GM23338 (cell line): Measurements from ENCODE around the gene ESRP2. TPM values are rescaled to one million over a fixed set of nuclear protein-coding genes. Genes with fewer than 3 reads are reported as not detected.
A peak's percentile ranks its signal among the peaks of the same experiment; 100 is the strongest.

Experiments used
- ATAC-seq: fragments of 200-7000 bp; cut with Tn5 transposase; 3 replicates; pipeline ENCODE4 v1.9.1; 2020
- DNase-seq: peaks from one replicate; pipeline ENCODE4 v3.0.0-alpha.2; 2015; ENCODE audit warnings: low spot score
- H2AFZ ChIP-seq: fragments of 200-600 bp; sonication (generic); 2 replicates; pipeline ENCODE4 v1.8.0; 2016; ENCODE audit warnings: antibody characterized with exemption, mild to moderate bottlenecking, moderate library complexity
- H3F3A ChIP-seq: fragments of 200-600 bp; sonication (generic); replicated peaks from 2 replicates; pipeline ENCODE4 v1.8.0; 2017; ENCODE audit warnings: antibody characterized with exemption, mixed run types, low read depth
- H3K27ac ChIP-seq: fragments of 200-600 bp; sonication (generic); 2 replicates; pipeline ENCODE4 v1.6.1; 2016; ENCODE audit warnings: low read depth
- H3K27me3 ChIP-seq: fragments of 200-600 bp; sonication (generic); 2 replicates; pipeline ENCODE4 v1.8.0; 2016; ENCODE audit warnings: mild to moderate bottlenecking, mixed run types, moderate library complexity; ENCODE audit not compliant: insufficient read depth
- H3K36me3 ChIP-seq: fragments of 200-600 bp; sonication (generic); 2 replicates; pipeline ENCODE4 v1.8.0; 2016; ENCODE audit warnings: mild to moderate bottlenecking; ENCODE audit not compliant: insufficient read depth
- H3K4me1 ChIP-seq: fragments of 200-600 bp; sonication (generic); 2 replicates; pipeline ENCODE4 v1.8.0; 2016; ENCODE audit warnings: mild to moderate bottlenecking, moderate library complexity; ENCODE audit not compliant: insufficient read depth
- H3K4me2 ChIP-seq: fragments of 200-600 bp; sonication (generic); 2 replicates; pipeline ENCODE4 v1.7.1; 2017; ENCODE audit warnings: mixed run types
- H3K4me3 ChIP-seq: fragments of 200-600 bp; sonication (generic); 2 replicates; pipeline ENCODE4 v1.6.1; 2016; ENCODE audit warnings: mixed run types
- H3K79me2 ChIP-seq: fragments of 200-600 bp; sonication (generic); replicated peaks from 2 replicates; pipeline ENCODE4 v1.8.0; 2017; ENCODE audit warnings: mild to moderate bottlenecking; ENCODE audit not compliant: insufficient read depth
- H3K9me2 ChIP-seq: fragments of 200-600 bp; sonication (generic); 2 replicates; pipeline ENCODE4 v1.8.0; 2017; ENCODE audit not compliant: insufficient read depth
- H4K20me1 ChIP-seq: fragments of 200-600 bp; sonication (generic); replicated peaks from 2 replicates; pipeline ENCODE4 v1.8.0; 2017; ENCODE audit warnings: mild to moderate bottlenecking; ENCODE audit not compliant: insufficient read depth
- H3K27ac Mint-ChIP-seq: 2 replicates; pipeline ENCODE4 v1.8.0; 2020; ENCODE audit warnings: inconsistent platforms, mild to moderate bottlenecking, moderate library complexity, mixed read lengths
- H3K27me3 Mint-ChIP-seq: 3 replicates; pipeline ENCODE4 v1.8.0; 2022; ENCODE audit warnings: low read depth, mild to moderate bottlenecking, moderate library complexity, mixed read lengths, inconsistent platforms; ENCODE audit not compliant: insufficient read depth, poor library complexity
- H3K36me3 Mint-ChIP-seq: 3 replicates; pipeline ENCODE4 v1.8.0; 2021; ENCODE audit warnings: low read depth, mild to moderate bottlenecking, inconsistent platforms, moderate library complexity, mixed read lengths
- H3K4me1 Mint-ChIP-seq: 3 replicates; pipeline ENCODE4 v1.8.0; 2020; ENCODE audit warnings: mild to moderate bottlenecking, inconsistent platforms, mixed read lengths
- H3K4me3 Mint-ChIP-seq: 3 replicates; pipeline ENCODE4 v1.8.0; 2021; ENCODE audit warnings: moderate library complexity, mild to moderate bottlenecking, inconsistent platforms, mixed read lengths
- H3K9me3 Mint-ChIP-seq: 3 replicates; pipeline ENCODE4 v1.8.0; 2020; ENCODE audit warnings: moderate library complexity, mild to moderate bottlenecking, inconsistent platforms, mixed read lengths
- CREB1 ChIP-seq: fragments of 250-450 bp; sonication (Bioruptor Pico); IDR thresholded peaks from 2 replicates; pipeline ENCODE4 v1.5.0; 2020; ENCODE audit warnings: low read depth, mild to moderate bottlenecking, moderate library complexity
- CTCF ChIP-seq, 2 experiments: fragments of 200-600 bp in 1 of 2; sonication (generic) in 1 of 2; conservative IDR thresholded peaks; 2 replicates each; pipeline versions ENCODE4 v1.5.1 to v1.6.1; 2016 to 2017; ENCODE audit warnings: antibody characterized with exemption in 2 of 2, low read depth in 2 of 2, mild to moderate bottlenecking in 2 of 2, moderate library complexity in 1 of 2
- ETS1 ChIP-seq: IDR thresholded peaks from 2 replicates; pipeline ENCODE4 v1.6.1; 2016; ENCODE audit warnings: antibody characterized with exemption
- EZH2 ChIP-seq: fragments of 200-600 bp; sonication (generic); IDR thresholded peaks from one replicate; pipeline ENCODE4 v1.8.0; 2017; ENCODE audit warnings: antibody characterized with exemption, mild to moderate bottlenecking, low read depth; ENCODE audit not compliant: unreplicated experiment
- EZH2phosphoT487 ChIP-seq: fragments of 200-600 bp; sonication (generic); IDR thresholded peaks from one replicate; pipeline ENCODE4 v1.8.1; 2018; ENCODE audit warnings: antibody characterized with exemption; ENCODE audit not compliant: unreplicated experiment
- JUNB ChIP-seq: IDR thresholded peaks from one replicate; pipeline ENCODE4 v1.6.1; 2016; ENCODE audit warnings: antibody characterized with exemption; ENCODE audit not compliant: unreplicated experiment
- NANOG ChIP-seq: IDR thresholded peaks from 2 replicates; pipeline ENCODE4 v1.6.1; 2016; ENCODE audit warnings: antibody characterized with exemption, borderline replicate concordance
- STAT1 ChIP-seq: IDR thresholded peaks from one replicate; pipeline ENCODE4 v1.6.1; 2016; ENCODE audit warnings: antibody characterized with exemption; ENCODE audit not compliant: unreplicated experiment
- ZNF114 ChIP-seq: fragments of 250-450 bp; sonication (Bioruptor Pico); IDR thresholded peaks from 2 replicates; pipeline ENCODE4 v1.5.0; 2020; ENCODE audit warnings: mild to moderate bottlenecking, moderate library complexity
- polyA plus RNA-seq: library from polyadenylated mRNA; unstranded; fragments of >200 nt; fragmentation: Nextera tagmentation; extraction: Ambion mirVana; gene quantifications from 2 replicates; pipeline ENCODE4 v1.2.1, GENCODE V29; 2016
- total RNA-seq: library from RNA; depleted of rRNA; stranded (reverse); fragments of >200 nt; shearing (Covaris generic); gene quantifications from 2 replicates; pipeline ENCODE4 v1.2.3, GENCODE V29; 2014
- TF ChIP-seq, protein P1 (sequence below): IDR thresholded peaks from one replicate; pipeline ENCODE4 v1.6.1; 2018; ENCODE audit warnings: antibody characterized with exemption; ENCODE audit not compliant: unreplicated experiment
- TF ChIP-seq, protein P2 (sequence below): fragments of 250-450 bp; sonication (Bioruptor Pico); IDR thresholded peaks from 2 replicates; pipeline ENCODE4 v1.5.0; 2020; ENCODE audit warnings: mild to moderate bottlenecking, moderate library complexity

ESRP2 gene
- total and polyA plus RNA-seq, 2 experiments from 2014 or later: 16.2 to 44.0 TPM

- H3K4me1 Mint-ChIP-seq: 0 out of 3 replicates have a peak, but pooled peaks cover 4% of the 10 kb centered on the region
- TF ChIP-seq, protein P1, sequence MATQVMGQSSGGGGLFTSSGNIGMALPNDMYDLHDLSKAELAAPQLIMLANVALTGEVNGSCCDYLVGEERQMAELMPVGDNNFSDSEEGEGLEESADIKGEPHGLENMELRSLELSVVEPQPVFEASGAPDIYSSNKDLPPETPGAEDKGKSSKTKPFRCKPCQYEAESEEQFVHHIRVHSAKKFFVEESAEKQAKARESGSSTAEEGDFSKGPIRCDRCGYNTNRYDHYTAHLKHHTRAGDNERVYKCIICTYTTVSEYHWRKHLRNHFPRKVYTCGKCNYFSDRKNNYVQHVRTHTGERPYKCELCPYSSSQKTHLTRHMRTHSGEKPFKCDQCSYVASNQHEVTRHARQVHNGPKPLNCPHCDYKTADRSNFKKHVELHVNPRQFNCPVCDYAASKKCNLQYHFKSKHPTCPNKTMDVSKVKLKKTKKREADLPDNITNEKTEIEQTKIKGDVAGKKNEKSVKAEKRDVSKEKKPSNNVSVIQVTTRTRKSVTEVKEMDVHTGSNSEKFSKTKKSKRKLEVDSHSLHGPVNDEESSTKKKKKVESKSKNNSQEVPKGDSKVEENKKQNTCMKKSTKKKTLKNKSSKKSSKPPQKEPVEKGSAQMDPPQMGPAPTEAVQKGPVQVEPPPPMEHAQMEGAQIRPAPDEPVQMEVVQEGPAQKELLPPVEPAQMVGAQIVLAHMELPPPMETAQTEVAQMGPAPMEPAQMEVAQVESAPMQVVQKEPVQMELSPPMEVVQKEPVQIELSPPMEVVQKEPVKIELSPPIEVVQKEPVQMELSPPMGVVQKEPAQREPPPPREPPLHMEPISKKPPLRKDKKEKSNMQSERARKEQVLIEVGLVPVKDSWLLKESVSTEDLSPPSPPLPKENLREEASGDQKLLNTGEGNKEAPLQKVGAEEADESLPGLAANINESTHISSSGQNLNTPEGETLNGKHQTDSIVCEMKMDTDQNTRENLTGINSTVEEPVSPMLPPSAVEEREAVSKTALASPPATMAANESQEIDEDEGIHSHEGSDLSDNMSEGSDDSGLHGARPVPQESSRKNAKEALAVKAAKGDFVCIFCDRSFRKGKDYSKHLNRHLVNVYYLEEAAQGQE: no peak
- no peak for TF ChIP-seq JUNB
- no peak for TF ChIP-seq CREB1 (CRISPR knock-in tag)
- TF ChIP-seq ETS1: no peak
- TF ChIP-seq NANOG: no peak
- TF ChIP-seq, protein P2, sequence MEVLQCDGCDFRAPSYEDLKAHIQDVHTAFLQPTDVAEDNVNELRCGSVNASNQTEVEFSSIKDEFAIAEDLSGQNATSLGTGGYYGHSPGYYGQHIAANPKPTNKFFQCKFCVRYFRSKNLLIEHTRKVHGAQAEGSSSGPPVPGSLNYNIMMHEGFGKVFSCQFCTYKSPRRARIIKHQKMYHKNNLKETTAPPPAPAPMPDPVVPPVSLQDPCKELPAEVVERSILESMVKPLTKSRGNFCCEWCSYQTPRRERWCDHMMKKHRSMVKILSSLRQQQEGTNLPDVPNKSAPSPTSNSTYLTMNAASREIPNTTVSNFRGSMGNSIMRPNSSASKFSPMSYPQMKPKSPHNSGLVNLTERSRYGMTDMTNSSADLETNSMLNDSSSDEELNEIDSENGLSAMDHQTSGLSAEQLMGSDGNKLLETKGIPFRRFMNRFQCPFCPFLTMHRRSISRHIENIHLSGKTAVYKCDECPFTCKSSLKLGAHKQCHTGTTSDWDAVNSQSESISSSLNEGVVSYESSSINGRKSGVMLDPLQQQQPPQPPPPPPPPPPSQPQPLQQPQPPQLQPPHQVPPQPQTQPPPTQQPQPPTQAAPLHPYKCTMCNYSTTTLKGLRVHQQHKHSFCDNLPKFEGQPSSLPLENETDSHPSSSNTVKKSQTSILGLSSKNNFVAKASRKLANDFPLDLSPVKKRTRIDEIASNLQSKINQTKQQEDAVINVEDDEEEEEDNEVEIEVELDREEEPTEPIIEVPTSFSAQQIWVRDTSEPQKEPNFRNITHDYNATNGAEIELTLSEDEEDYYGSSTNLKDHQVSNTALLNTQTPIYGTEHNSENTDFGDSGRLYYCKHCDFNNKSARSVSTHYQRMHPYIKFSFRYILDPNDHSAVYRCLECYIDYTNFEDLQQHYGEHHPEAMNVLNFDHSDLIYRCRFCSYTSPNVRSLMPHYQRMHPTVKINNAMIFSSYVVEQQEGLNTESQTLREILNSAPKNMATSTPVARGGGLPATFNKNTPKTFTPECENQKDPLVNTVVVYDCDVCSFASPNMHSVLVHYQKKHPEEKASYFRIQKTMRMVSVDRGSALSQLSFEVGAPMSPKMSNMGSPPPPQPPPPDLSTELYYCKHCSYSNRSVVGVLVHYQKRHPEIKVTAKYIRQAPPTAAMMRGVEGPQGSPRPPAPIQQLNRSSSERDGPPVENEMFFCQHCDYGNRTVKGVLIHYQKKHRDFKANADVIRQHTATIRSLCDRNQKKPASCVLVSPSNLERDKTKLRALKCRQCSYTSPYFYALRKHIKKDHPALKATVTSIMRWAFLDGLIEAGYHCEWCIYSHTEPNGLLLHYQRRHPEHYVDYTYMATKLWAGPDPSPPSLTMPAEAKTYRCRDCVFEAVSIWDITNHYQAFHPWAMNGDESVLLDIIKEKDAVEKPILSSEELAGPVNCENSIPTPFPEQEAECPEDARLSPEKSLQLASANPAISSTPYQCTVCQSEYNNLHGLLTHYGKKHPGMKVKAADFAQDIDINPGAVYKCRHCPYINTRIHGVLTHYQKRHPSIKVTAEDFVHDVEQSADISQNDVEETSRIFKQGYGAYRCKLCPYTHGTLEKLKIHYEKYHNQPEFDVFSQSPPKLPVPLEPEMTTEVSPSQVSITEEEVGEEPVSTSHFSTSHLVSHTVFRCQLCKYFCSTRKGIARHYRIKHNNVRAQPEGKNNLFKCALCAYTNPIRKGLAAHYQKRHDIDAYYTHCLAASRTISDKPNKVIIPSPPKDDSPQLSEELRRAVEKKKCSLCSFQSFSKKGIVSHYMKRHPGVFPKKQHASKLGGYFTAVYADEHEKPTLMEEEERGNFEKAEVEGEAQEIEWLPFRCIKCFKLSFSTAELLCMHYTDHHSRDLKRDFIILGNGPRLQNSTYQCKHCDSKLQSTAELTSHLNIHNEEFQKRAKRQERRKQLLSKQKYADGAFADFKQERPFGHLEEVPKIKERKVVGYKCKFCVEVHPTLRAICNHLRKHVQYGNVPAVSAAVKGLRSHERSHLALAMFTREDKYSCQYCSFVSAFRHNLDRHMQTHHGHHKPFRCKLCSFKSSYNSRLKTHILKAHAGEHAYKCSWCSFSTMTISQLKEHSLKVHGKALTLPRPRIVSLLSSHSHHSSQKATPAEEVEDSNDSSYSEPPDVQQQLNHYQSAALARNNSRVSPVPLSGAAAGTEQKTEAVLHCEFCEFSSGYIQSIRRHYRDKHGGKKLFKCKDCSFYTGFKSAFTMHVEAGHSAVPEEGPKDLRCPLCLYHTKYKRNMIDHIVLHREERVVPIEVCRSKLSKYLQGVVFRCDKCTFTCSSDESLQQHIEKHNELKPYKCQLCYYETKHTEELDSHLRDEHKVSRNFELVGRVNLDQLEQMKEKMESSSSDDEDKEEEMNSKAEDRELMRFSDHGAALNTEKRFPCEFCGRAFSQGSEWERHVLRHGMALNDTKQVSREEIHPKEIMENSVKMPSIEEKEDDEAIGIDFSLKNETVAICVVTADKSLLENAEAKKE (CRISPR knock-in tag): no peak
- TF ChIP-seq EZH2: no peak
- no peak for TF ChIP-seq ZNF114 (CRISPR knock-in tag)
- TF ChIP-seq STAT1: no peak
- no peak for TF ChIP-seq EZH2phosphoT487
- TF ChIP-seq CTCF (conservative IDR thresholded peaks at IDR 0.05; ENCODE audit: low read depth in 2 of 2): no peak
- H3K9me3 Mint-ChIP-seq: no peaks in the 10 kb centered on the region
- peak overlapping the region; percentile 96 for H3K4me3 Mint-ChIP-seq
- Histone ChIP-seq H3K79me2 (no peaks in the 10 kb centered on the region), H3K4me2 (peak overlapping the region; percentile 96), H3K4me1 (no peaks in the 10 kb centered on the region; the same call in 1 of the 2 replicates), H3K27ac (no peak overlapping the region), H3K9me2 (no peaks in the 10 kb centered on the region), H3K4me3 (peak overlapping the region; percentile 95; the same call in 1 of the 2 replicates), H2AFZ (no peak overlapping the region), H4K20me1 (no peaks in the 10 kb centered on the region), H3K27me3 (peaks cover 9% of the 10 kb centered on the region; the same call in 1 of the 2 replicates), H3K36me3 (no peaks in the 10 kb centered on the region), H3F3A (no peaks in the 10 kb centered on the region)
- peaks cover 2% of the 10 kb centered on the region; the same call in 1 of the 3 replicates for H3K36me3 Mint-ChIP-seq
- no peak overlapping the region for H3K27ac Mint-ChIP-seq
- peaks cover 30% of the 10 kb centered on the region for H3K27me3 Mint-ChIP-seq
- no peak for DNase-seq
- no peak for ATAC-seq
Observed at GRCh38 chr16:68246121-68246520, 10.2 kb upstream of the ESRP2 start.
